GM18951 (cell line): Measurements from ENCODE around the gene CGNL1.

Experiments used
- POLR2A ChIP-seq: IDR thresholded peaks from 4 replicates; pipeline ENCODE4 v1.6.1; 2011; ENCODE audit warnings: mild to moderate bottlenecking; ENCODE audit not compliant: insufficient read length, insufficient read depth; ENCODE audit errors: extremely low read depth
- in situ Hi-C: fragments of 300-500 bp; cut with MboI; formaldehyde crosslinking; loops from one replicate; pipeline ENCODE4 v1.12.0; 2022; ENCODE audit warnings: low sequenced_read_pairs, mixed read lengths, inconsistent platforms; ENCODE audit not compliant: unreplicated experiment

The CGNL1 gene

DNA sequence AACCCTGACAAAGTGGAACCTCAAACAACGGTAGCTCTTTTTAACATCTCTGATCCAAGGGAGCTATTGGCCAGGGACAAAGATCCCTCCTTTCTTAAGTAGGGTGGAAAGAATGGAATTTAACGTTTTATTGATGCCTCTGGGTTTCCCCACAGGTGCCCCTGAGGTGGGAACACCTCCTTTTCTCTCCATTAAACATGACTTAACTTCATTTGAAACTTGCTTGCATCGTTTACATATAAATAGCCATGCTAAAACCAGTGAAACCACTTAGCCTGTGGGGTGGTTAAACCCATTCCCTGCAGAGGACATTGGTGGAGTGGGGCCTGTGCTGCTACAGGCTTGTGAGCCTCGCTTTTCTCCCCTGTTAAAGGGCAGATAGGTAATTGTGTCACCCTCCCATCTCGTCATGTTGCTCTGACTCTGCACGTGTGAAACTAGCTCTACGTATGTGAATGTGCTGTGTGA lies 9.7 kb downstream of the CGNL1 start:
- no peak for TF ChIP-seq POLR2A
- in situ Hi-C loops, result no loop called here

DNA sequence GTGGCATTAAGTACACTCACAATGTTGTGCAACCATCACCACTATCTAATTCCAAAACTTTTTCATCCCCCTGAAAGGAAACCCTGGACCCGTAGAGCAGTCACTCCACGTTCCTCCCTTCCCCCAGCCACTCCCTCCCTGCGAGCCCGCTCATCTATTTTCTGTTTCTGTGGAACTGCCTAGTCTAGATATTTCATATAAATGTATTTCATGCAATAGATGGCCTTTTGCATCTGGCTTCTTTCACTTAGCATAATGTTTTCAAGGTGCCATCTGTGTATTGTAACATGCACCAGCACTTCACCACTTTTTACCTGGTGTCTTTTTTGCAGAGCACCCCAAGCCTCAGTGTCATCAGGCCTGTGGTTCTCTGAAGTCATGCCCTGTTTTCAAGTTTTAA lies 10.7 kb downstream of the CGNL1 start:
- no peak for TF ChIP-seq POLR2A
- in situ Hi-C loops, result no loop called here

DNA sequence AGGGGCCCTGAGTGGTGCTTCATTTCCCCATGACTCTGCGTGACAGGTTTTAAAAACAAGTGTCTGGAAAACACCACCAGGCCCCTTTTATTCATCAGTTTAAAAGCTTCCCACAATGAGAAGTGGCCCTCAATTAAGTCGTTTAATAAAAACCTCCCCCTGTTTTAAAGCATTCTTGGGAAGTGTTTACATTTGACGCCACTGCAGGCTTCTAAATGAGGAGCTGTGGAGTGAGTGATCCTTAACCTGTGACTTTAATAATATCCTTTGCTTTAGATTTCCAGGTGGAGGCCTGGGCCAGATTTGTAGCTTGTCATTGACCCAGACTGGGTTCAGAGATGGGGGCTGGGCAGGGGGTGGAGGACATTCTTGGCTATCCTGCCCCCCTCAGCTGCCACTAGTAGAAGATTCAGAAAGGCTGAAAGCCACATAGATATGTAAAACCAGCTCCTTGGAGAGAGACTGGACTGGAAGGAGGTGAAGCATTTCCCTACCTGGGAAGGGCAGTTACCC lies 11.3 kb downstream of the CGNL1 start:
- no peak for TF ChIP-seq POLR2A
- in situ Hi-C loops, result no loop called here

DNA sequence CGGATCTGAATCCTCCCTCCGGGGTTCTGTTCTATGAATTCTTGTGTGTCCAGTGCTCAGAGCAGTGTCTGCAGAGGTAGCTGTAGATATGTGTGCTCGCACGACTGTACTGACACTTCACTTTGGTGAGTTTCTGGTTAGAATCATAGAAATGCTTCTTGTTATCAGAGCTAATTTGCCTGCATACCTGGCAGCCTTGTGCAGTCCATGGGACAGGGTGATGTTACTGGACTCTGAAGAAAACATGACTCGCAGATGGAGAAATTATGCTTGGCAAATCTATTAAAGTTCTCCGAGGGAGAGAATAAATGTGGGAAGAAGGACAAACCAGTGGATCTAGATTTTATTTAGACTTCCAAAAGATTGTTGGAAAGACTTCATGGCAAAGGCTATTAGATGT lies 12.2 kb downstream of the CGNL1 start:
- TF ChIP-seq POLR2A, result no peak
- in situ Hi-C loops, result no loop called here

DNA sequence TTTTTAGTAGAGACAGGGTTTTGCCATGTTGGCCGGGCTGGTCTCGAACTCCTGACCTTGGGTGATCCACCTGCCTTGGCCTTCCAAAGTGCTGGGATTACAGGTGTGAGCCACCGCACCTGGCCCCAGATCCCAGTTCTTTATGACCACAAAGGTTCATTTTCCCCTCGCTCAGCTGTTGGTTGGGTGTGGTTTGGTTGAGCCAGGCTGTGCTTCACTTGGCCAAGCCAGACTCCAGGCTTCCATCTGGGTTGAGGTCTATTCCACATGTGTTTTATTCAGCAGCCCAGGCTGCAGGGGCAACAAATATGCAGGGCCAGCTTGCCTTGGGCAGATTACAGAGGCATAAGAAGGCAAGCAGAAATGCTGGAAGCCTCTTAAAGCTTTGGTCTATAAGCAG lies 13.7 kb downstream of the CGNL1 start:
- in situ Hi-C loops, result no loop called here
- no peak for TF ChIP-seq POLR2A

DNA sequence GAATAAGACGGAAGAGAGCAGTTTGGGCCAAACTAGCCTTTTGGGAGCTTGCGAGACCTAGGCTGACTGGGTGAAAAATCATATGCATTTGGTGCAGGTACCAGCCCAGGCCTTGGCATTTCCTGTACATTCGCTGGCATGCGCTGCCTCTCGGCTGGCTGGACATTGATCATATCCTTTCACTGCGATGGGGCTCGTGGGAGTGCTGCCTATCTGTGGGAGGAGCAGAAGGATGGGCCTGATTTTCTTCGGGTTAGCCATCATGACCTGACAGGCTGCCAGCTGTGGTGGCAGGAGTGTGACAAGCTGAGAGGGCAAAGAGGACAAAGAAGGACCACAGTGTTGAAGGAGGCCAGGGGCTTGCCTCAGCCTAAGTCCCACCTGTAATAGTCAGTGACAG lies 14.3 kb downstream of the CGNL1 start:
- in situ Hi-C loops, result no loop called here
- no peak for TF ChIP-seq POLR2A

DNA sequence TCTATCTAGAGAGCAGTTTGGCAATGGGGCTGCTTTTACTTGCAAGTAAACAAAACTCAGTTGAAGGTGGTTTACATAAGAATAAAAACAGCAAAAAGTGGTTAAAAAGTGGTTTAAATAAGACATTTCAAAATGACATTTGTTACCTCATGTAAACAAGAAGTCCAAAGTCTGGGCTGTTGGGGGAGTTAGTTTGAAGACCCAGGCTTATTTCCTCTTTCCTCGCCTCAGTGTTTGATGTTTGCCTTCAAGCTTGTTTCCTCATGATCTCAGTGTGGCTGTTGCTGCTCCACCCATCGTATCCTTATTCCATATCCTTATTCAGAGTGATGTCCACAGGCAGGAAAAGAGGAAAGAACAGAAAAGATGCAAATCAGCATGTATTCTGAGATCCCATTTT lies 15.2 kb downstream of the CGNL1 start:
- no peak for TF ChIP-seq POLR2A
- in situ Hi-C loops, result no loop called here

DNA sequence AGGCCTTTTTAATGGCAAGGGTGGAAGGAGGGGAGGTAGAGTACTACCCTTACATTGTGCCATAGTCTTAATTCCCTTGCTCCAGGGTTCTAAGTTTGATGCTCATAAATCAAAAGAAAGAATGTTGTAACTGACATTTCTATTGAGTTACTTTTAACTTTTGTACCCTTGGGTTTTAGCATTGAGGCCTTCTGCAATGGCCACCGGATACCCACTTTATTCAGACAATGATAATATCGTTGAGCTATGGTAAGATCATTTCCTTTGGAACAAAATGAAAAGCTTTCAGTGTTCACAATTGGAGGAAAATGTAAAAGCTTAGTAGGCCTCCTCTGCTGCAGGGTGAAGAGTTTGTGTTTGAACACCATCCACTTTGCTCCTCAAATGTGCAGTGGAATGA lies 16.8 kb downstream of the CGNL1 start:
- in situ Hi-C loops, result no loop called here
- no peak for TF ChIP-seq POLR2A

DNA sequence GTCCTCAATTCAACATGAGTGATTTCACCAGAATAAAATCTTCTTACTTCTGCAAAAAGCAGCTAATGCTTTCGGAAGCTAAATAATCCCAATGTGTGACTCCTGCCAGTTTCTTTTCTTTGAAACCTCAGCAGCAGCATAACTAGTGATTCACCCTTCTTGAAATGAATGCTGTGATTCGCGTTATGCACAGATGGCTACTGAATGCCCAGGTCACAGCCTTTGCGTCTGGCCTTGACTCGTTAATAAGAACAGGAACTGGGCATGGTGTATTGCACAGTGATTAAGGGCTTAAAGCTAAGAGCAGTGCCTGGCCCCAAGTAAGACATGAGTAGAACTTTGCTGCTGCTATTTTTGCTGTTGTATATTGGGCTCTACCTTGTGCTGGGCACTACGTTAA lies 19.0 kb downstream of the CGNL1 start:
- TF ChIP-seq POLR2A, result no peak
- in situ Hi-C loops, result no loop called here

DNA sequence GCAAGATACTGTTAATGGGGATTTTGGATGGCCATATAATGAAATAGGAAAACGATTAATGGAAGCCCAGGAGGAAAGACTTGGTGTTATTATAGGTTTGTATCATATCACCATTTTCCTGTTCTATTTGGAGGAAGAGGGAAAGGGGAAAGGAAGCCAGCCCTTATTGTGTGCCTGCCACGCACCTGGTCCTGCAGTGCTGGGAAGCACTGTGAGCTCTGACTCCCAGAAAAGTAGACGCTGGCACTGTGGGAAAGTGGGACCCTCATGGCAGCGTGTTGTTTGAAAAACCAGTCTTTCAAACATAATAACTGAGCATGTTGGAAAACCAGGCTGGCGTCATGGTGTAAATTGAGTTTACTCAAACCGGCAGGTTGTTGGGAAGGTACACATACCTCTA lies 22.0 kb downstream of the CGNL1 start:
- in situ Hi-C loops, result no loop called here
- TF ChIP-seq POLR2A, result no peak

DNA sequence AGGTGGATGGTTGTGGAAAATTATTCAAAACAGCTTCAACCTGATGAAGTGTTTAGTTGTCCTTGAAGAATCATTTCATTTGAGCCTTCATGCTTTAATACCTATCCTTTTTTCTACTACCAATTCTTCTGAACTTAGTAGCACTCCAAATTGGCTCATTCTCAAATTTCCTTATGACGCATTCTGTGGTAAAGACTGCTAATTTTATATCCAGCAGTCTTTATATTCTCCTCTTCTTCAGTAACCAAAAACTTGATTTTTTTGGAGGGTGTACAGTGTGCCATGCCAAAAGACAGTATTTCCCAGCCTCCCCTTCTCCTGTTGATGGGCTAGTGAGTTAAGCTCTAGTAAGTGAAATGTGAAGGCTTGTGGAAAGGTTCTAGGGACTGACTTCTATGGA lies 25.2 kb downstream of the CGNL1 start:
- no peak for TF ChIP-seq POLR2A
- in situ Hi-C loops, result no loop called here

DNA sequence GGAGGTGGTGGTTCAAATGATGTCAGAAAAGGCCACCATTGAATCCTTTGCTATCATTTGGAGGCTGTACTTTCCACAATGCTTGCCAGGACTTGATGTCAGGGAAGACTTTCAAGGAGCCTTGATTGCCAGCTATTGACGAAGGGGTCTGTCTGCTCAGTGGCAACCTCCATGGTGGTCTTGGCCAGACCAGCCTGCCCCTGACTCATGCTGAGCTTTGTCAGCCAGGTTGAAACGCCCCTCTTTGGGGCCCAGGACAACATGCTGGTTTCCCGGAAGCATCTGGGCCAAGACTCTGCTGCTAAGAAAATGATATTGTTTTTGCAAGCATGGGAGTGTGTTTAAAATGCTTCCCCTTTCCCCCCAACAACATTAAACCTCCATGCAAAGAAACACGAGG lies 26.7 kb downstream of the CGNL1 start:
- no peak for TF ChIP-seq POLR2A

DNA sequence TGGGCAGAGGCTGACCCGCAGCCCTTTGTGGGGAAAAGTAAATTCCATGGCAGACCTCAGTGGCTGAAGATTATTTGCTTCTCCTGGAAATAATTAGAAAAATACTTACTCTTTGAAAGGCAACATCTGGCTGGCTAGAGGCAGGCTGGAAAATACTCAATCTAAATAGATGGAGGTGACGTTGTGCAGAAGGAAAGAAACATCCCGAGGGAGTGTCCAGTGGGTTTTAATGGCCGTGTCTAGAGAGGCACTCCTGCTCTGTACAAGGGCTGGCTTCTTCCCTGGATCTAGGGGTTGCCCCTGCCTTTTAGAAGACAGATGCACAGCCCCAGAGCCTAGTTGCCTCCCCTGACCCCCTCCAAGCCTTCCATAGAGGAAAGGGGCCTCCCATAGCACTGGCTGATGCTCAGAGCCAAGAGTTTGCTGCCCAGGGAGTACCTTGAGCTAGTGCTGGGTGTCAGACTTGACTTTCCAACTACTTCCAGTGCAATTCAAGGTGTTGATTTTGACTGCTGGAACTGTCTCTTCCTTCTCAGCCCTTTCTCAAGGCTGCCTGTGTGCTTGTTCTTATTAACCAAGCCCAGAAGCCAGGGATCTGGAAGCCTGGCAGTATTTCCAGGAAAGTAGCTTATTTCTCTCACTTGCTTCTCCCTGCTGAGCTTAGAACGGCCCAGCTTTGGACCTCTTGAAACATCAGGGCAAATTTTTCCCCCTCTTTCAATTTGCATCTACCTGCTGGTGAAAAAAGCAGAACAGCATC lies 27.4 kb downstream of the CGNL1 start:
- in situ Hi-C loops, result no loop called here
- TF ChIP-seq POLR2A, result no peak

More for the DNA sequence above, 26.7 kb downstream of the CGNL1 start:
- in situ Hi-C loops, result no loop called here

DNA sequence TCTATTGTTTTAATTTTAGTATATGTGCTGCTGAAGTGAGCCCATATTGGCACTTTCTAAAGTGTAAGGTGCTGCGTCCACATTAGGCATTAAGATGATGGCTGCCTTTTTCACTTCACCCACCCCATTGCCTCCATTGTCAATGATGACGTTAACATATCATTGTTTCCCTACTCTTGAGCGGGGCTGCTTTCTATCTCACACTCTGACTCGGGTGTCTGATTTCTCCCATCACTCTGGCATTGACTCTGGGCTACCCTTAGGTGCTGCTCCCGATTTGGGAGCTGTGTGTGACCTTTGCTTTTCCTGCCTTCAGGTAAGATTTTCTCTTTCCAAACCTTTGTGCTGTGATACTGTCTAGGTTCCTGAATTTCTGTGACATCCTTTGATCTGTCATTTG lies 28.8 kb downstream of the CGNL1 start:
- TF ChIP-seq POLR2A, result no peak
- in situ Hi-C loops, result no loop called here
